Measurements from ENCODE around the gene KIF9. TPM values are rescaled to one million over a fixed set of nuclear protein-coding genes. Genes with fewer than 3 reads are reported as not detected.
"Not testable (repeated sequence)": the region's sequence is repeated elsewhere in the genome, so short reads cannot be mapped to it uniquely, and the experiment has no call there.

Gene KIF9
- total RNA-seq, 3 donors from 2014 or later = 3.2 to 4.8 (median 4.1) TPM

GRCh38 chr3:47301456-47301855 is 18.9 kb upstream of the KIF9 start:
- Mint-ChIP-seq H3K4me1 (ENCODE audit: low read depth) (peaks cover 29% of the 10 kb centered on the region), H3K9me3 (no peaks in the 10 kb centered on the region), H3K4me3 (no peak overlapping the region), H3K36me3 (ENCODE audit: insufficient read depth) (peaks cover 29% of the 10 kb centered on the region), H3K27me3 (ENCODE audit: low read depth) (no peaks in the 10 kb centered on the region)
- DNase-seq (no peak), ATAC-seq (no peak)

GRCh38 chr3:47299381-47300318 is 17.1 kb upstream of the KIF9 start:
- no peak overlapping the region for H3K4me3 Mint-ChIP-seq
- H3K27me3 Mint-ChIP-seq (ENCODE audit: low read depth) = no peaks in the 10 kb centered on the region
- H3K9me3 Mint-ChIP-seq = no peaks in the 10 kb centered on the region
- no peak for ATAC-seq
- peaks cover 29% of the 10 kb centered on the region for H3K36me3 Mint-ChIP-seq (ENCODE audit: insufficient read depth)
- DNase-seq = no peak
- peaks cover 34% of the 10 kb centered on the region for H3K4me1 Mint-ChIP-seq (ENCODE audit: low read depth)

GRCh38 chr3:47298439-47298838 is 15.8 kb upstream of the KIF9 start:
- Mint-ChIP-seq H3K36me3 (ENCODE audit: insufficient read depth) (peaks cover 35% of the 10 kb centered on the region), H3K9me3 (no peaks in the 10 kb centered on the region), H3K4me3 (no peak overlapping the region), H3K4me1 (ENCODE audit: low read depth) (peaks cover 39% of the 10 kb centered on the region), H3K27me3 (ENCODE audit: low read depth) (no peaks in the 10 kb centered on the region)
- DNase-seq (no peak), ATAC-seq (no peak)

GRCh38 chr3:47296562-47297302 is 14.1 kb upstream of the KIF9 start:
- no peaks in the 10 kb centered on the region for H3K27me3 Mint-ChIP-seq (ENCODE audit: low read depth)
- peaks cover 22% of the 10 kb centered on the region for H3K36me3 Mint-ChIP-seq (ENCODE audit: insufficient read depth)
- H3K4me1 Mint-ChIP-seq (ENCODE audit: low read depth) = peaks cover 39% of the 10 kb centered on the region
- no peak overlapping the region for H3K4me3 Mint-ChIP-seq
- ATAC-seq = no peak
- H3K9me3 Mint-ChIP-seq = no peaks in the 10 kb centered on the region
- DNase-seq = no peak

- Mint-ChIP-seq H3K36me3 (ENCODE audit: insufficient read depth) (peaks cover 21% of the 10 kb centered on the region), H3K4me1 (ENCODE audit: low read depth) (peaks cover 39% of the 10 kb centered on the region), H3K4me3 (no peak overlapping the region), H3K9me3 (no peaks in the 10 kb centered on the region), H3K27me3 (ENCODE audit: low read depth) (no peaks in the 10 kb centered on the region)
- ATAC-seq (no peak), DNase-seq (no peak)
Observed at GRCh38 chr3:47295976-47296375, 13.4 kb upstream of the KIF9 start.

- Mint-ChIP-seq H3K4me1 (ENCODE audit: low read depth) (peaks cover 39% of the 10 kb centered on the region), H3K36me3 (ENCODE audit: insufficient read depth) (peaks cover 28% of the 10 kb centered on the region), H3K27me3 (ENCODE audit: low read depth) (no peaks in the 10 kb centered on the region), H3K4me3 (no peak overlapping the region), H3K9me3 (no peaks in the 10 kb centered on the region)
- DNase-seq (no peak), ATAC-seq (no peak)
Observed at GRCh38 chr3:47295322-47295721, 12.7 kb upstream of the KIF9 start.

- ATAC-seq (no peak), DNase-seq (no peak)
- H3K36me3 Mint-ChIP-seq (ENCODE audit: insufficient read depth) = peaks cover 31% of the 10 kb centered on the region
- no peak overlapping the region for H3K4me3 Mint-ChIP-seq
- peaks cover 37% of the 10 kb centered on the region for H3K4me1 Mint-ChIP-seq (ENCODE audit: low read depth)
- no peaks in the 10 kb centered on the region for H3K9me3 Mint-ChIP-seq
- H3K27me3 Mint-ChIP-seq (ENCODE audit: low read depth) = no peaks in the 10 kb centered on the region
Observed at GRCh38 chr3:47294392-47294791, 11.8 kb upstream of the KIF9 start.

- ATAC-seq (no peak), DNase-seq (no peak)
- H3K4me3 Mint-ChIP-seq = no peak overlapping the region
- H3K4me1 Mint-ChIP-seq (ENCODE audit: low read depth) = peaks cover 34% of the 10 kb centered on the region
- H3K36me3 Mint-ChIP-seq (ENCODE audit: insufficient read depth) = peaks cover 35% of the 10 kb centered on the region
- H3K27me3 Mint-ChIP-seq (ENCODE audit: low read depth) = no peaks in the 10 kb centered on the region
- no peaks in the 10 kb centered on the region for H3K9me3 Mint-ChIP-seq
Observed at GRCh38 chr3:47293822-47294221, 11.2 kb upstream of the KIF9 start.

GRCh38 chr3:47291754-47292420 is 9.3 kb upstream of the KIF9 start:
- H3K4me3 Mint-ChIP-seq; H3K27me3 Mint-ChIP-seq (ENCODE audit: low read depth); H3K9me3 Mint-ChIP-seq; ATAC-seq; DNase-seq: not testable (repeated sequence)
- H3K36me3 Mint-ChIP-seq (ENCODE audit: insufficient read depth) = peaks cover 39% of the 10 kb centered on the region
- peaks cover 23% of the 10 kb centered on the region for H3K4me1 Mint-ChIP-seq (ENCODE audit: low read depth)

GRCh38 chr3:47291158-47291753 is 8.7 kb upstream of the KIF9 start:
- ATAC-seq (no peak), DNase-seq (no peak)
- peaks cover 24% of the 10 kb centered on the region for H3K4me1 Mint-ChIP-seq (ENCODE audit: low read depth)
- H3K27me3 Mint-ChIP-seq (ENCODE audit: low read depth) = no peaks in the 10 kb centered on the region
- peaks cover 39% of the 10 kb centered on the region for H3K36me3 Mint-ChIP-seq (ENCODE audit: insufficient read depth)
- no peak overlapping the region for H3K4me3 Mint-ChIP-seq
- no peaks in the 10 kb centered on the region for H3K9me3 Mint-ChIP-seq

- H3K36me3 Mint-ChIP-seq (ENCODE audit: insufficient read depth) = peaks cover 32% of the 10 kb centered on the region
- no peak for DNase-seq
- peaks cover 28% of the 10 kb centered on the region for H3K4me1 Mint-ChIP-seq (ENCODE audit: low read depth)
- no peaks in the 10 kb centered on the region for H3K27me3 Mint-ChIP-seq (ENCODE audit: low read depth)
- H3K4me3 Mint-ChIP-seq = no peak overlapping the region
- no peaks in the 10 kb centered on the region for H3K9me3 Mint-ChIP-seq
- ATAC-seq = no peak
Observed at GRCh38 chr3:47288966-47289910, 6.6 kb upstream of the KIF9 start.

GRCh38 chr3:47283591-47284364 is 1.2 kb upstream of the KIF9 start:
- peaks cover 12% of the 10 kb centered on the region for H3K36me3 Mint-ChIP-seq (ENCODE audit: insufficient read depth)
- H3K27me3 Mint-ChIP-seq (ENCODE audit: low read depth) = no peaks in the 10 kb centered on the region
- H3K4me3 Mint-ChIP-seq = peak overlapping the region; percentile 100
- H3K4me1 Mint-ChIP-seq (ENCODE audit: low read depth) = peaks cover 39% of the 10 kb centered on the region
- H3K9me3 Mint-ChIP-seq = no peaks in the 10 kb centered on the region
- DNase-seq (peak; percentile 10), ATAC-seq (no peak)

GRCh38 chr3:47283193-47283537 is 566 bp upstream of the KIF9 start:
- Mint-ChIP-seq H3K4me1 (ENCODE audit: low read depth) (peaks cover 39% of the 10 kb centered on the region), H3K27me3 (ENCODE audit: low read depth) (no peaks in the 10 kb centered on the region), H3K4me3 (peak overlapping the region; percentile 100), H3K9me3 (no peaks in the 10 kb centered on the region), H3K36me3 (ENCODE audit: insufficient read depth) (peaks cover 8% of the 10 kb centered on the region)
- ATAC-seq (peak in 1 of 2 donors; percentile 6), DNase-seq (peak; percentile 22)

All from activated T-cell treated with anti-CD3 and anti-CD28 coated beads, Interleukin-2, amount 50 U/mL, for 4 hours (primary cell).